Body of pancreas (tissue), 4 donors: ENCODE results near the gene CDK18.

Experiments used
- POLR2A ChIP-seq, 3 donors: fragments of 450-650 bp; IDR thresholded peaks; one replicate each; pipeline ENCODE4 v1.6.1; 2016; ENCODE audit warnings: antibody characterized with exemption in 3 of 3, mild to moderate bottlenecking in 2 of 3
- TF ChIP-seq, protein P1 (sequence below), 7 experiments: fragments of 450-650 bp in 4 of 7; fragments of 200-600 bp in 3 of 7; sonication (generic) in 3 of 7; IDR thresholded peaks; one replicate each; pipeline ENCODE4 v1.5.1; 2016 to 2019; ENCODE audit warnings: antibody characterized with exemption in 7 of 7

DNA sequence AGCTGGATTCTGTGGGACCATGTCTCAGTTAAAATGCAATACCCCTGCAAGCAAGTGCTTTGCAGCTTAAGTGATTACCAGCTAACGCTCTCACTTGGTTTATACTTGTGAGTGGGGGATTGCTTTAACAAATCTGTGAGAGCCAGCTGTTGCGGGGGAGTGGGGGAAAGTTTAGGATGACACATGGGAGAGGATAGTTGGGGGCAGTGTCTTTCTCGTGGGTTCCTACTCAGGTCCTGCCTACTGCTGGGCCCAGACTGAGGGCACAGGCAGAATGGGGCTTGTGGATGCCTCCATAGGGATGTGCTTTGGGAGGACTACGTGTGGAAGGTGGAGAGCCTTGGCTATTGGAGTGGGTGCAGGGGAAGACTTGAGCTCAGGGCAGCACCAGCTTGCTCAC lies 67.3 kb downstream of the CDK18 start:
- TF ChIP-seq, protein P1, sequence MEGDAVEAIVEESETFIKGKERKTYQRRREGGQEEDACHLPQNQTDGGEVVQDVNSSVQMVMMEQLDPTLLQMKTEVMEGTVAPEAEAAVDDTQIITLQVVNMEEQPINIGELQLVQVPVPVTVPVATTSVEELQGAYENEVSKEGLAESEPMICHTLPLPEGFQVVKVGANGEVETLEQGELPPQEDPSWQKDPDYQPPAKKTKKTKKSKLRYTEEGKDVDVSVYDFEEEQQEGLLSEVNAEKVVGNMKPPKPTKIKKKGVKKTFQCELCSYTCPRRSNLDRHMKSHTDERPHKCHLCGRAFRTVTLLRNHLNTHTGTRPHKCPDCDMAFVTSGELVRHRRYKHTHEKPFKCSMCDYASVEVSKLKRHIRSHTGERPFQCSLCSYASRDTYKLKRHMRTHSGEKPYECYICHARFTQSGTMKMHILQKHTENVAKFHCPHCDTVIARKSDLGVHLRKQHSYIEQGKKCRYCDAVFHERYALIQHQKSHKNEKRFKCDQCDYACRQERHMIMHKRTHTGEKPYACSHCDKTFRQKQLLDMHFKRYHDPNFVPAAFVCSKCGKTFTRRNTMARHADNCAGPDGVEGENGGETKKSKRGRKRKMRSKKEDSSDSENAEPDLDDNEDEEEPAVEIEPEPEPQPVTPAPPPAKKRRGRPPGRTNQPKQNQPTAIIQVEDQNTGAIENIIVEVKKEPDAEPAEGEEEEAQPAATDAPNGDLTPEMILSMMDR (IDR thresholded peaks at IDR 0.05), result no peak
- TF ChIP-seq POLR2A (IDR thresholded peaks at IDR 0.05), result no peak
